KMS-11 (cell line): Measurements from ENCODE around the gene DAG1.
A peak's percentile ranks its signal among the peaks of the same experiment; 100 is the strongest.

Experiments used
- H2AFZ ChIP-seq: fragments of 200-600 bp; sonication (generic); 2 replicates; pipeline ENCODE4 v1.6.1; 2016; ENCODE audit warnings: antibody characterized with exemption, mixed run types, low read depth
- H3K27ac ChIP-seq: fragments of 200-600 bp; sonication (generic); 2 replicates; pipeline ENCODE4 v1.6.1; 2016; ENCODE audit warnings: mild to moderate bottlenecking, mixed run types
- H3K27me3 ChIP-seq: fragments of 200-600 bp; sonication (generic); 2 replicates; pipeline ENCODE4 v1.6.1; 2017; ENCODE audit warnings: mild to moderate bottlenecking, low read depth, mixed run types, moderate library complexity; ENCODE audit not compliant: insufficient read depth
- H3K36me3 ChIP-seq: fragments of 200-600 bp; sonication (generic); 2 replicates; pipeline ENCODE4 v1.6.1; 2017; ENCODE audit warnings: mild to moderate bottlenecking, mixed run types; ENCODE audit not compliant: insufficient read depth
- H3K4me1 ChIP-seq: fragments of 200-600 bp; sonication (generic); 2 replicates; pipeline ENCODE4 v1.6.1; 2016; ENCODE audit warnings: mild to moderate bottlenecking, low read depth, mixed run types; ENCODE audit not compliant: poor library complexity, severe bottlenecking
- H3K4me2 ChIP-seq: fragments of 200-600 bp; sonication (generic); 2 replicates; pipeline ENCODE4 v1.7.0; 2016; ENCODE audit warnings: mild to moderate bottlenecking, mixed run types
- H3K4me3 ChIP-seq: fragments of 200-600 bp; sonication (generic); IDR thresholded peaks from 2 replicates; pipeline ENCODE4 v1.6.1; 2017; ENCODE audit warnings: low read depth, low read length, mixed read lengths; ENCODE audit not compliant: insufficient read depth
- H3K79me2 ChIP-seq: fragments of 200-600 bp; sonication (generic); 2 replicates; pipeline ENCODE4 v1.6.1; 2016; ENCODE audit warnings: low read depth, mixed run types; ENCODE audit not compliant: insufficient read depth
- H3K9ac ChIP-seq: fragments of 200-600 bp; sonication (generic); 2 replicates; pipeline ENCODE4 v1.6.1; 2016; ENCODE audit warnings: mild to moderate bottlenecking, mixed run types
- H4K20me1 ChIP-seq: fragments of 200-600 bp; sonication (generic); 2 replicates; pipeline ENCODE4 v1.6.1; 2016; ENCODE audit warnings: mild to moderate bottlenecking, mixed run types; ENCODE audit not compliant: insufficient read depth
- TF ChIP-seq, protein P1 (sequence below): fragments of 200-600 bp; sonication (generic); conservative IDR thresholded peaks from 2 replicates; pipeline ENCODE4 v1.6.1; 2017; ENCODE audit warnings: low read depth, mild to moderate bottlenecking, antibody characterized with exemption, low read length, moderate library complexity, mixed read lengths

The DAG1 gene

DNA sequence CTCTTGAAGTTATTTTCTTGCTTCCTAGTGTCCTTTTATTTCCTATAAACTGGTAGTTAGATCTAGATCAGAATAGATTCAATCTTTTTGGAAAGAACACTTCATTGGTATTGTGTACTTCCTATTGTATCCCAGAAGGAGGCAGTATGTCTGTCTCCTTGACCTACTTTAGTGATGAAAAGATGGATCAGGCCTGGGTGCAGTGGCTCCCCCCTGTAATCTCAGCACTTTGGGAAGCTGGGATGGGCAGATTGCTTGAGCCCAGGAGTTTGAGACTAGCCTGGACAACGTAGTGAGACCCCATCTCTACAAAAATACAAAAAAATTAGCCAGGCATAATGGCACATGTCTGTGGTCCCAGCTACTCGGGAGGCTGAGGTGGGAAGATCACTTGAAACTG, 96.2 kb downstream of the DAG1 start:
- Histone ChIP-seq H3K4me2 (no peak overlapping the region), H3K9ac (no peak overlapping the region), H3K27ac (no peak overlapping the region), H2AFZ (no peak overlapping the region), H3K79me2 (no peaks in the 10 kb centered on the region), H3K4me1 (no peaks in the 10 kb centered on the region), H3K36me3 (no peaks in the 10 kb centered on the region), H3K4me3 (no peak overlapping the region), H3K27me3 (no peaks in the 10 kb centered on the region; the same call in 1 of the 2 replicates), H4K20me1 (no peaks in the 10 kb centered on the region)
- TF ChIP-seq, protein P1, sequence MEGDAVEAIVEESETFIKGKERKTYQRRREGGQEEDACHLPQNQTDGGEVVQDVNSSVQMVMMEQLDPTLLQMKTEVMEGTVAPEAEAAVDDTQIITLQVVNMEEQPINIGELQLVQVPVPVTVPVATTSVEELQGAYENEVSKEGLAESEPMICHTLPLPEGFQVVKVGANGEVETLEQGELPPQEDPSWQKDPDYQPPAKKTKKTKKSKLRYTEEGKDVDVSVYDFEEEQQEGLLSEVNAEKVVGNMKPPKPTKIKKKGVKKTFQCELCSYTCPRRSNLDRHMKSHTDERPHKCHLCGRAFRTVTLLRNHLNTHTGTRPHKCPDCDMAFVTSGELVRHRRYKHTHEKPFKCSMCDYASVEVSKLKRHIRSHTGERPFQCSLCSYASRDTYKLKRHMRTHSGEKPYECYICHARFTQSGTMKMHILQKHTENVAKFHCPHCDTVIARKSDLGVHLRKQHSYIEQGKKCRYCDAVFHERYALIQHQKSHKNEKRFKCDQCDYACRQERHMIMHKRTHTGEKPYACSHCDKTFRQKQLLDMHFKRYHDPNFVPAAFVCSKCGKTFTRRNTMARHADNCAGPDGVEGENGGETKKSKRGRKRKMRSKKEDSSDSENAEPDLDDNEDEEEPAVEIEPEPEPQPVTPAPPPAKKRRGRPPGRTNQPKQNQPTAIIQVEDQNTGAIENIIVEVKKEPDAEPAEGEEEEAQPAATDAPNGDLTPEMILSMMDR, result peak; percentile 27; the same call in 1 of the 2 replicates

DNA sequence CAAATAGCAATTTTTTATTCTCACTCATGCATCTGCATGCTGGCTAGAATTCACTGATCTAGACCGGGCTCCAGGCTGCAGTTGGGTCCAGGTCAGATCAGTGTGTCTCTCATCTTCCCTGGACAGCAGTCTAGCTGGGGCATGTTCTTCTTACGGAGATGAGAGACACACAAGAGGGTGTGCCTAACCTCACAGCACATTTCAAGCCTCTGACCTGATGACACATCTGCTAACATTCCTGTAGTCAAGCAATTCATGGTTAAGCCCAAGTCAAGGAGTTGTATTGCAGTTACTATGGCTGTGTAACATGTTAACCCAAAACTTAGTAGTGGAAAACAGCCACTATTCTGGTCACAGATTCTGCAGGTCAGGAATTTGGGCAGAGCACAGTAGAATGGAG, 97.3 kb downstream of the DAG1 start:
- Histone ChIP-seq H3K27ac (no peak overlapping the region), H3K4me3 (no peak overlapping the region), H3K79me2 (no peaks in the 10 kb centered on the region), H2AFZ (no peak overlapping the region), H3K27me3 (no peaks in the 10 kb centered on the region; the same call in 1 of the 2 replicates), H3K4me2 (no peak overlapping the region), H3K9ac (no peak overlapping the region), H4K20me1 (no peaks in the 10 kb centered on the region), H3K4me1 (no peaks in the 10 kb centered on the region), H3K36me3 (no peaks in the 10 kb centered on the region)
- TF ChIP-seq, protein P1, result no peak

DNA sequence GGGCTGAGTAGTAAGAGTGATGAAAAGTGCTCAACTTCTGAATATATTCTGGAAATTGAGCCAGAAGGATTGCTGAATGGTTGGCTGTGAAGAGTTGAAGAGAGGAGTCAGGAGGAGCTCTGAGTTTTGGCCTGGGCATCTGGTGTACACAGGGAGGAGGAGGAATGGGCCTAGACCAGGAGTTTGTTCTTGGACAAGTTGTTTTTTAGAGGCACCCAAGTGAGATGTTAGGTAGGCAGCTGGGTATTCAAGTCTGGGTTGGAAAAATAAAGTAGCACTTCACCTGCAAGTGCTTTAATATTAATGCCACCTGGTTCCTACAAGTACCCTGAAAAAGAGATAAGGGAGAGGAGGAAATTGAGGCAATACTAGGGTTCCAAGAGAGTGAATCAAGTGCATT, 98.9 kb downstream of the DAG1 start:
- Histone ChIP-seq H3K27ac (no peak overlapping the region), H3K36me3 (no peaks in the 10 kb centered on the region), H3K4me1 (no peaks in the 10 kb centered on the region), H3K79me2 (no peaks in the 10 kb centered on the region), H3K4me2 (no peak overlapping the region), H3K27me3 (no peaks in the 10 kb centered on the region), H4K20me1 (no peaks in the 10 kb centered on the region), H3K4me3 (no peak overlapping the region), H3K9ac (no peak overlapping the region), H2AFZ (no peak overlapping the region)
- TF ChIP-seq, protein P1, result no peak

DNA sequence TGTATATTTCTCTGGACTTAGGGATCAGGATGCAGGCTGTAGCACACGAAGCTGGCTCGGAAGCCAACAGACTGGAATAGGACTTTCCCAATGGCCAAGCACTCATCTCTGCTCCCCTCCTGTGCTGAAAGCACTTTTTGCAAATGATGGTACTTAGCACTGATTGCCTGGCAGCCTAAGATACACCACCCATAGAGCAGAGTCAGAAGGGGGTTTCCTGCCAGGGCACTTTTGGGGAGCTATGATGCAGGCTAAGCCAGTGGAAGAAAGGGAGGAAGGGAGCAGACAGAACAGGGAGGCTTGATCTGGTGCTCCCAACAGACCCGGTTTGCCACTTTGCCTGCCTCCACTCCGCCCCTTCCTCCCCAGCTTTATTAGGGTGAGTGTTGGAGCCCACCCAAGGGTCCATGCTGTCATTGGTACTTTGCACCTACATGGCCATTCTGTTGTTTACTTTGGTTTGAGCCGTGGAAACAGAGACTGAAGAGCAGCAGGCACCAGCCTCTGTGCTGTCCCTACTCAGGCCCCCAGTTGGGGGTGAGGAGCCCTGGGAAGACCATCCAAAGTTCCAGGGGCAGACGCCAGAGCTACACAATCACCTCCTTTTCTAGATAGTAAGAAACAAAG, 100.1 kb downstream of the DAG1 start:
- Histone ChIP-seq H3K4me3 (no peak overlapping the region), H4K20me1 (no peaks in the 10 kb centered on the region), H3K79me2 (no peaks in the 10 kb centered on the region), H3K27ac (no peak overlapping the region), H3K4me2 (no peak overlapping the region), H3K36me3 (no peaks in the 10 kb centered on the region), H3K27me3 (no peaks in the 10 kb centered on the region), H3K9ac (no peak overlapping the region), H3K4me1 (no peaks in the 10 kb centered on the region), H2AFZ (no peak overlapping the region)
- TF ChIP-seq, protein P1, result no peak
